A673 (cell line): ENCODE measurements around the gene NFATC2. TPM values are rescaled to one million over a fixed set of nuclear protein-coding genes. Genes with fewer than 3 reads are reported as not detected.

Experiments
- BruUV-seq: library from RNA; stranded (reverse); fragments of 400-500 nt; replicated peaks from 2 replicates; lab custom pipeline; 2021; lab: Mats Ljungman, UMichigan
- CTCF ChIA-PET: fragments of 300-600 bp; sonication (Branson Sonifier 250); formaldehyde crosslinking; loops from one replicate; lab custom pipeline; 2022; ENCODE audit warnings: antibody characterized with exemption; lab: Charles Lee
- POLR2A ChIA-PET: fragments of 300-600 bp; sonication (Branson Sonifier 250); formaldehyde crosslinking; loops from one replicate; lab custom pipeline; 2022; ENCODE audit warnings: antibody characterized with exemption; ENCODE audit not compliant: low non-redundant PET; lab: Charles Lee
- DNase-seq: peaks from one replicate; pipeline ENCODE4 v3.0.0-alpha.2; 2015; ENCODE audit warnings: low spot score
- H3K27ac ChIP-seq: fragments of 200-600 bp; sonication (generic); 2 replicates; pipeline ENCODE4 v1.5.1; 2016; ENCODE audit warnings: mixed run types, low read depth, mild to moderate bottlenecking, mixed read lengths, antibody characterized with exemption, low read length; ENCODE audit not compliant: poor library complexity, severe bottlenecking
- H3K27me3 ChIP-seq: fragments of 200-600 bp; sonication (generic); replicated peaks from 2 replicates; pipeline ENCODE4 v1.6.1; 2017; ENCODE audit warnings: mixed run types, low read depth, mild to moderate bottlenecking, mixed read lengths, antibody characterized with exemption, low read length; ENCODE audit not compliant: insufficient read depth, poor library complexity
- H3K36me3 ChIP-seq: fragments of 200-600 bp; sonication (generic); 2 replicates; pipeline ENCODE4 v1.6.1; 2016; ENCODE audit warnings: mixed run types, mild to moderate bottlenecking, mixed read lengths, antibody characterized with exemption, low read length; ENCODE audit not compliant: insufficient read depth, poor library complexity, severe bottlenecking
- H3K4me1 ChIP-seq: fragments of 200-600 bp; sonication (generic); 2 replicates; pipeline ENCODE4 v1.6.1; 2017; ENCODE audit warnings: mixed run types, mild to moderate bottlenecking, mixed read lengths, antibody characterized with exemption, low read length; ENCODE audit not compliant: insufficient read depth, poor library complexity, severe bottlenecking
- H3K4me3 ChIP-seq: fragments of 200-600 bp; sonication (generic); 2 replicates; pipeline ENCODE4 v1.5.1; 2016; ENCODE audit warnings: low read depth, mixed run types, mild to moderate bottlenecking, mixed read lengths, low read length; ENCODE audit not compliant: poor library complexity, severe bottlenecking
- H3K9me3 ChIP-seq: fragments of 200-600 bp; sonication (generic); 2 replicates; pipeline ENCODE4 v1.6.1; 2016; ENCODE audit warnings: mixed run types, low read depth, mild to moderate bottlenecking, mixed read lengths, antibody characterized with exemption, low read length; ENCODE audit not compliant: poor library complexity, severe bottlenecking
- EZH2 ChIP-seq: fragments of 200-600 bp; sonication (generic); IDR thresholded peaks from 2 replicates; pipeline ENCODE4 v1.6.1; 2017; ENCODE audit warnings: borderline replicate concordance, low read depth, mild to moderate bottlenecking, mixed read lengths, antibody characterized with exemption, low read length; ENCODE audit not compliant: poor library complexity, severe bottlenecking
- intact Hi-C: fragments of 100-400 bp; cut with micrococcal nuclease; formaldehyde crosslinking; loops from one replicate; pipeline ENCODE4 v1.10.0; 2022; ENCODE audit not compliant: unreplicated experiment
- total RNA-seq: library from RNA; stranded (reverse); gene quantifications from 2 replicates; pipeline ENCODE4 v1.2.3, GENCODE V29; 2021
- TF ChIP-seq, protein P1 (sequence below): fragments of 300-800, 200-600 bp; sonication (generic); conservative IDR thresholded peaks from 2 replicates; pipeline ENCODE4 v1.5.1; 2017; ENCODE audit warnings: low read depth, mild to moderate bottlenecking, antibody characterized with exemption, low read length, moderate library complexity, mixed read lengths

Gene NFATC2
- total RNA-seq, 1 experiment from 2014 or later, result 0.64 TPM

DNA sequence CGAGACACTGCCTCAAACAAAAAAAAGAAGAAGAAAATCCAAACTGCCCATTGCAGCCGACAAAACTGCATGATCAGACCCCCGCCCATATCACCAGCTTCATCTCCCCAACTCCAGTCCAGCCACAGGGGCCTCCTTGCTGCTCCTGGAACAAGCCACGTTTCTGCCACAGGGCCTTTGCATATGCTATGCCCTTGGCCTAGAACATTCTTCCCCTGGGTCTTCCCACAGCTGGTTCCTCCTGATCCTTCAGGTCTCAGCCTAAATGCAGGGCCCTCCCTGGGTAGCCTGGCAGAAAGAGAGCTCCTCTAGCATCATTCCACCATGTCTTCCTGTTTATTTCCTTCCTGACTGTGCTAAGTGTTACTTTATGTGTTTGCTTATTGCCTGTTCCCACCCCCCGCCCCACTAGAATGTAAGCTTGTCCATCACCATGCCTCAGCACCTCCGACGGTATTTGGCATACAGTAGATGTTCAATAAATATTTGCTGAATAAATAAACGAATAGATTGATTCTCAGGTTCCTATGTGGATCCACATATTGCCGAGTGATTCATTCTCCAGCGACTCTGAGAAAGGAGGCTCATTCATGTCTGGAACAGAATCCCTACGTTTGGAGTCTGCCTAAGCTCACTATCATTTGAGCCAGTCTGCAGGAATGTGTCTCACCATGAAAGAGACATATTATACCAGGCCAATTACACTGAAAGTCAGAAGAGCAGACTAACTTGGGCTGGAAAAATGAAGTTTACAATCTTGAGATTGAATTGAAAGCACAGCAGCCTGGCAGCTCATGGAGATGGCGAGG lies 56.1 kb downstream of the NFATC2 start:
- Histone ChIP-seq H3K36me3 (no peaks in the 10 kb centered on the region), H3K4me1 (peaks cover 28% of the 10 kb centered on the region), H3K27me3 (no peaks in the 10 kb centered on the region), H3K4me3 (no peak overlapping the region), H3K9me3 (no peaks in the 10 kb centered on the region), H3K27ac (no peak overlapping the region)
- no TSS peak for BruUV-seq
- POLR2A ChIA-PET, result no interaction called here
- TF ChIP-seq, protein P1, sequence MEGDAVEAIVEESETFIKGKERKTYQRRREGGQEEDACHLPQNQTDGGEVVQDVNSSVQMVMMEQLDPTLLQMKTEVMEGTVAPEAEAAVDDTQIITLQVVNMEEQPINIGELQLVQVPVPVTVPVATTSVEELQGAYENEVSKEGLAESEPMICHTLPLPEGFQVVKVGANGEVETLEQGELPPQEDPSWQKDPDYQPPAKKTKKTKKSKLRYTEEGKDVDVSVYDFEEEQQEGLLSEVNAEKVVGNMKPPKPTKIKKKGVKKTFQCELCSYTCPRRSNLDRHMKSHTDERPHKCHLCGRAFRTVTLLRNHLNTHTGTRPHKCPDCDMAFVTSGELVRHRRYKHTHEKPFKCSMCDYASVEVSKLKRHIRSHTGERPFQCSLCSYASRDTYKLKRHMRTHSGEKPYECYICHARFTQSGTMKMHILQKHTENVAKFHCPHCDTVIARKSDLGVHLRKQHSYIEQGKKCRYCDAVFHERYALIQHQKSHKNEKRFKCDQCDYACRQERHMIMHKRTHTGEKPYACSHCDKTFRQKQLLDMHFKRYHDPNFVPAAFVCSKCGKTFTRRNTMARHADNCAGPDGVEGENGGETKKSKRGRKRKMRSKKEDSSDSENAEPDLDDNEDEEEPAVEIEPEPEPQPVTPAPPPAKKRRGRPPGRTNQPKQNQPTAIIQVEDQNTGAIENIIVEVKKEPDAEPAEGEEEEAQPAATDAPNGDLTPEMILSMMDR, result no peak
- no peak for TF ChIP-seq EZH2
- DNase-seq, result no peak
- CTCF ChIA-PET, result no interaction called here
- intact Hi-C loops, result no loop called here

DNA sequence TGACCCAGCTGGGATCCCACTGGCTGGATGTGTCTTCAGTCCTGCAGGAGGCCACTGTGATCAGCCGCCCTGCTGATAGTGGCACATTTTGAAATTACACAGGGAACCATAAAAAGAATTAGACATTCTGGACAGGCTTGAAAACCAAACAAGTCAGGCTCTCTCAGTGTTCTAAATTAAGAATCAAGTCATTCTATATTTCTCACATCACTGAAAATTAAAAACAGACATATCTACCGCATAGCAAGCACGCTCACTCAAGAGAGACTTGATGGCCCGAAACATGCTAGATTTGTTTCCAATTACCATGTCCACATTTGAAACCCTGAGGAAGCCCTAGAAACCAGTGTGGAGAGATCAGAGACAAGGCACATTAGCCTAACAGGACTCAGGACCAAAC lies 57.7 kb downstream of the NFATC2 start:
- no peak overlapping the region for H3K4me3 ChIP-seq
- no peaks in the 10 kb centered on the region for H3K27me3 ChIP-seq
- DNase-seq, result no peak
- ChIA-PET POLR2A (no interaction called here), CTCF (interaction anchor here (0.7 kb wide), 1 partner anchor 24 kb away, joined by 3 read pairs; no protein-coding TSS in a partner anchor)
- intact Hi-C loops, result no loop called here
- H3K9me3 ChIP-seq, result no peaks in the 10 kb centered on the region
- no TSS peak for BruUV-seq
- H3K4me1 ChIP-seq, result peaks cover 15% of the 10 kb centered on the region
- no peaks in the 10 kb centered on the region for H3K36me3 ChIP-seq
- TF ChIP-seq, protein P1, result no peak
- no peak for TF ChIP-seq EZH2
- H3K27ac ChIP-seq, result no peak overlapping the region

DNA sequence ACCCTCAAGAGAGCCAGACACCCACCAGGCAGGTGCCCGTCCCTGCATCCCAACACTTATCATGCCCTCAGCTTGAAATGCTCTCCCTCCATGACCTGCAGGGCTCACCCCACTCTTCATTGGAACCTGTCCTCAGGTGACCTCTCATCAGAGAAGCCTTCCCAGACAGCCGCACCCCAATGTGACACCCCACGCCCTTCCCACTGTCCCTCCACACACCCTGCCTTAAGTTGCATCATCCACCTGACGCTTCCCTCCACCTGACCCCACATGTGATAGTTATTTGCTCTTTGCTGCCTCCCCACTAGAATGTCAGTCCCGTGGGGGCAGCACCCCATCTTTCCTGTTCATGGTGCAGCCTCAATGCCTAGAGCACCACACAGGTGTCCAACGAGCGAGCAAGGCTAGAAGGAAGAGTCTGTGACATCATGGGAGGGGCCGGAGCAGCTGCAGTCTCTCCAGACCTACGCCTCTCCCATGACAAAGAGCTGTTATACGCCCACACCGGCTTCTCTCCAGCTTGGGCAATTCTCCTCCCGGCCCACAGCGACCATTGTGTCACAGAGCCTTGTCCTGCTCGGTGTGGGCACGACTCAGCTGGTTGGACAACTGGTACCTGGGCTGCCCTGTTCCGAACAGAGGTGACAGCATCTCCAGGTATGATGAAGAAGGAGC lies 58.2 kb downstream of the NFATC2 start:
- no peaks in the 10 kb centered on the region for H3K9me3 ChIP-seq
- intact Hi-C loops, result no loop called here
- POLR2A ChIA-PET, result no interaction called here

More for the DNA sequence above, 58.2 kb downstream of the NFATC2 start:
- CTCF ChIA-PET, result no interaction called here
- no TSS peak for BruUV-seq
- DNase-seq, result no peak
- Histone ChIP-seq H3K4me1 (peaks cover 15% of the 10 kb centered on the region), H3K27ac (no peak overlapping the region), H3K4me3 (no peak overlapping the region), H3K36me3 (no peaks in the 10 kb centered on the region), H3K27me3 (no peaks in the 10 kb centered on the region)
- TF ChIP-seq, protein P1, result no peak
- no peak for TF ChIP-seq EZH2
